Stimulated activated CD4-positive, alpha-beta T cell treated with anti-CD3 and anti-CD28 coated beads, Interleukin-2, amount 100 ng/mL, for 4 hours (primary cell): Measurements from ENCODE around the gene CDH4.

Experiments
- DNase-seq: peaks from one replicate; pipeline ENCODE4 v3.0.0-alpha.2; 2020; ENCODE audit warnings: low read depth

The CDH4 gene

GRCh38 chr20:61822396-61822795 lies 570.3 kb downstream of the CDH4 start:
- DNase-seq: no peak

GRCh38 chr20:61823242-61823641 lies 571.2 kb downstream of the CDH4 start:
- DNase-seq: no peak

GRCh38 chr20:61828891-61829290 lies 576.8 kb downstream of the CDH4 start:
- no peak for DNase-seq

- DNase-seq: no peak
These were observed 577.5 kb downstream of the CDH4 start for GRCh38 chr20:61829526-61829925.

GRCh38 chr20:61830241-61830930 lies 578.3 kb downstream of the CDH4 start:
- DNase-seq: no peak

GRCh38 chr20:61830991-61831390 lies 578.9 kb downstream of the CDH4 start:
- DNase-seq: no peak

GRCh38 chr20:61832181-61832580 lies 580.1 kb downstream of the CDH4 start:
- DNase-seq: no peak

GRCh38 chr20:61833807-61834610 lies 581.9 kb downstream of the CDH4 start:
- DNase-seq: no peak

GRCh38 chr20:61835301-61835700 lies 583.2 kb downstream of the CDH4 start:
- DNase-seq: no peak

GRCh38 chr20:61835791-61836350 lies 583.8 kb downstream of the CDH4 start:
- no peak for DNase-seq

GRCh38 chr20:61837200-61837599 lies 585.1 kb downstream of the CDH4 start:
- DNase-seq: no peak

- DNase-seq: no peak
These were observed 587.3 kb downstream of the CDH4 start for GRCh38 chr20:61839223-61839911.

GRCh38 chr20:61839912-61840778 lies 588.1 kb downstream of the CDH4 start:
- DNase-seq: no peak

GRCh38 chr20:61840779-61841455 lies 588.9 kb downstream of the CDH4 start:
- DNase-seq: no peak

- DNase-seq: no peak
These were observed 589.5 kb downstream of the CDH4 start for GRCh38 chr20:61841551-61841950.

- DNase-seq: no peak
These were observed 589.9 kb downstream of the CDH4 start for GRCh38 chr20:61841966-61842365.

- no peak for DNase-seq
These were observed 592.6 kb downstream of the CDH4 start for GRCh38 chr20:61844621-61845020.

GRCh38 chr20:61845233-61845671 lies 593.2 kb downstream of the CDH4 start:
- no peak for DNase-seq

GRCh38 chr20:61846074-61846473 lies 594.0 kb downstream of the CDH4 start:
- DNase-seq: no peak

- no peak for DNase-seq
These were observed 594.8 kb downstream of the CDH4 start for GRCh38 chr20:61846741-61847419.

GRCh38 chr20:61847420-61847748 lies 595.3 kb downstream of the CDH4 start:
- DNase-seq: no peak
